ENCODE measurements around the gene CRYBA2.

CRYBA2 gene

DNA sequence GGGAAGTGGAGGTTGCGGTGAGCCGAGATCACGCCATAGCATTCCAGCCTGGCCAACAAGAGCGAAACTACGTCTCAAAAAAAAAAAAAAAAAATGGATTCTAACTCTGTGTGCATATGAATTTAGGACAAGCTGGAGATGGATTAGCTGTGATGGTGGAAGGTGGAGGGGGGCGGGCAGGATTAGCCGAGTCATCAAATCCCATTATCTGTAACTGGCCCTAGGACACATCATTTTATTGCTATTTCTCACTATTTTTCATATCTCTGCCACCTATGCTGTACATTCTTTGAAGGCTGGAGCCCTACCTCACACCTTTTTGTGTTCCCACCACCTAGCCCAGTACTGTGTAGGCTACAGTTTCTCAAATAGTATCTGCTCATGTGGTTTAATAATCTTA lies 41.1 kb downstream of the CRYBA2 start:
- DNase-seq, result no peak

DNA sequence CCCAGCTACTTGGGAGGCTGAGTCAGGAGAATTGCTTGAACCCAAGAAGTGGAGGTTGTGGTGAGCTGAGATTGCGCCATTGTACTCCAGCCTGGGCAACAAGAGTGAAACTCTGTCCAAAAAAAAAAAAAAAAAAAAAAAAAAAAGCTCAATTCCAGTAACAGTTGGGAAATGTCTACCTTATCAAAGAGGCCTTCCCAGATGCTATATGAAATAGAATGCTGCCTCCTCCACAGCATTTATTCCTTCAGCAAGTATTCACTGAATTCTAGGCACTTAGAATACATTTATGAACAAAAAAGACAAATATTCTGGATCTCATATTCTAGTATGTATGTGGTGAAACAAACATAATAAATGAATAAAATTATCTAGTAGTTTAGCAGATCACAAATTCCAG lies 46.6 kb downstream of the CRYBA2 start:
- DNase-seq, result no peak

DNA sequence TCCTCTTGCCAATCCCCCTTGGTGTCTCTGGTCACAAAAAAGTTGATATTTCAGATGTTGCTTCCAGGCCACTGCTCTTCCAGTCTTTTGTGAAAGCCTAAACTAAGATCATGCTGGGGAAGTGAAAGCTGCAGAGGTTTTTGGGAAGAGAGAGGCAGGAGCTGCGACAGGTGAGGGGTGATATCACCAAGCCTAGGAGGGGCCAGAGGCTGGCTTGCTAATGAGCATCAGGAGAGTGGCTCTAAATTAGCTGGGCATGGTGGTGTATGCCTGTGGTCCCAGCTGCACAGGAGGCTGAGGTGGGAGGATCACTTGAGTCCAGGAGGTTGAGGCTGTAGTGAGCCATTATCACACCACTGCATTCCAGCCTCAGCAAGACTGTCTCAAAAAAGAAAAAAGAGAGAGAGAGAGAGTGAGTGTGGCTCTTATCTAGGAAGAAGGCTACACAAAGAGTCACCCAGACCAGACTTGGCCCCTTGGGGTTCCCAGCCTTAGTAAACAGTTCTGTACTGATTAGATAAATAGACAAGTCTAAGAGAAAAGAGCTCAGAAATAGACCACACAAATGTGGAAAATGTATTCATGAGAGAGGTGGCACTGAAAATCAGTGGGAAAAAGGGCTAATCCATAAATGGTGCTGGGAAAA lies 48.3 kb downstream of the CRYBA2 start:
- no peak for DNase-seq

Data from activated CD4-positive, alpha-beta T cell treated with anti-CD3 and anti-CD28 coated beads, Interleukin-2, amount 50 U/mL, for 4 hours (primary cell).